SK-N-SH (cell line): ENCODE data around the gene ARID1B. TPM values are rescaled to one million over a fixed set of nuclear protein-coding genes. Genes with fewer than 3 reads are reported as not detected.

Source experiments
- CTCF ChIA-PET: fragments of 300-600, 350-600 bp; formaldehyde crosslinking; extraction: SDS; loops from one replicate; lab custom pipeline; 2021; lab: Yijun Ruan, JAX
- POLR2A ChIA-PET: fragments of 350-600 bp; sonication (Branson Sonifier 250); formaldehyde crosslinking; extraction: SDS; loops from one replicate; lab custom pipeline; 2020; ENCODE audit warnings: antibody characterized with exemption, inconsistent platforms; lab: Yijun Ruan, JAX
- DNase-seq: peaks from one replicate; pipeline ENCODE4 v3.0.0; 2012
- H2AFZ ChIP-seq: fragments of 200-600 bp; sonication (generic); 2 replicates; pipeline ENCODE4 v1.8.1; 2016; ENCODE audit warnings: antibody characterized with exemption, mild to moderate bottlenecking, low read depth
- H3F3A ChIP-seq: fragments of 200-600 bp; sonication (generic); replicated peaks from 2 replicates; pipeline ENCODE3; 2016; ENCODE audit warnings: antibody characterized with exemption, mild to moderate bottlenecking; ENCODE audit not compliant: insufficient read depth
- H3K27ac ChIP-seq, 2 experiments: fragments of 200-500 bp in 1 of 2; fragments of 200-600 bp in 1 of 2; sonication (Bioruptor generic) in 1 of 2; sonication (generic), shearing (Covaris generic) in 1 of 2; 2 replicates each; pipeline versions ENCODE4 v1.5.1 to v1.6.1; 2014 to 2016; ENCODE audit warnings: low read depth in 2 of 2, inconsistent platforms in 1 of 2, low read length in 1 of 2, mild to moderate bottlenecking in 1 of 2, mixed read lengths in 1 of 2
- H3K27me3 ChIP-seq: fragments of 200-600 bp; sonication (generic), shearing (Covaris generic); 2 replicates; pipeline ENCODE4 v1.6.1; 2016; ENCODE audit warnings: mixed run types; ENCODE audit not compliant: insufficient read depth
- H3K36me3 ChIP-seq, 2 experiments: fragments of 200-500 bp in 1 of 2; fragments of 200-600 bp in 1 of 2; sonication (Bioruptor generic) in 1 of 2; sonication (generic) in 1 of 2; replicated peaks in 1 of 2; 2 replicates each; pipeline versions ENCODE3 to v1.5.1; 2014 to 2016; ENCODE audit warnings: low read length in 1 of 2, mild to moderate bottlenecking in 1 of 2; ENCODE audit not compliant: insufficient read depth in 2 of 2, control insufficient read depth in 1 of 2
- H3K4me1 ChIP-seq, 2 experiments: fragments of 200-500 bp in 1 of 2; fragments of 200-600 bp in 1 of 2; sonication (Bioruptor generic) in 1 of 2; sonication (generic), shearing (Covaris generic) in 1 of 2; 2 replicates each; pipeline versions ENCODE4 v1.5.1 to v1.6.1; 2014 to 2016; ENCODE audit warnings: low read depth in 1 of 2, low read length in 1 of 2, mixed run types in 1 of 2; ENCODE audit not compliant: insufficient read depth in 2 of 2, control insufficient read depth in 1 of 2
- H3K4me2 ChIP-seq: fragments of 200-600 bp; sonication (generic), shearing (Covaris generic); 2 replicates; pipeline ENCODE4 v1.6.1; 2017; ENCODE audit warnings: mixed run types
- H3K4me3 ChIP-seq, 2 experiments: fragments of 200-500 bp in 1 of 2; fragments of 200-600 bp in 1 of 2; sonication (Bioruptor generic) in 1 of 2; sonication (generic), shearing (Covaris generic) in 1 of 2; 2 replicates each; pipeline versions ENCODE4 v1.5.1 to v1.8.1; 2014 to 2016; ENCODE audit warnings: low read depth in 2 of 2, inconsistent platforms in 1 of 2, low read length in 1 of 2, mild to moderate bottlenecking in 1 of 2, mixed read lengths in 1 of 2, moderate library complexity in 1 of 2
- H3K79me2 ChIP-seq: fragments of 200-600 bp; sonication (generic); 2 replicates; pipeline ENCODE4 v1.8.1; 2017; ENCODE audit warnings: mild to moderate bottlenecking; ENCODE audit not compliant: insufficient read depth
- H3K9ac ChIP-seq: fragments of 200-600 bp; sonication (generic); 2 replicates; pipeline ENCODE4 v1.6.1; 2017; ENCODE audit warnings: mixed run types
- H3K9me2 ChIP-seq: fragments of 200-600 bp; sonication (generic); 2 replicates; pipeline ENCODE4 v1.6.1; 2017; ENCODE audit warnings: mixed run types
- H3K9me3 ChIP-seq: fragments of 200-600 bp; sonication (generic); 2 replicates; pipeline ENCODE4 v1.6.1; 2017; ENCODE audit warnings: mixed run types, mild to moderate bottlenecking, moderate library complexity
- H4K20me1 ChIP-seq: fragments of 200-600 bp; sonication (generic); 2 replicates; pipeline ENCODE4 v1.6.1; 2017; ENCODE audit warnings: mild to moderate bottlenecking, mixed run types; ENCODE audit not compliant: insufficient read depth
- ELF1 ChIP-seq: IDR thresholded peaks from 2 replicates; pipeline ENCODE4 v1.4.0; 2012
- EZH2phosphoT487 ChIP-seq: fragments of 200-600 bp; sonication (generic); IDR thresholded peaks from 2 replicates; pipeline ENCODE4 v1.6.1; 2017; ENCODE audit warnings: low read depth, mixed run types, mild to moderate bottlenecking, antibody characterized with exemption, moderate library complexity, borderline replicate concordance
- GABPA ChIP-seq: IDR thresholded peaks from 2 replicates; pipeline ENCODE4 v1.4.0; 2012; ENCODE audit warnings: low read depth, mild to moderate bottlenecking
- JUND ChIP-seq: IDR thresholded peaks from 2 replicates; pipeline ENCODE4 v1.4.0; 2012
- MXI1 ChIP-seq: IDR thresholded peaks from 2 replicates; pipeline ENCODE4 v1.6.1; 2012; ENCODE audit warnings: mild to moderate bottlenecking, low read depth, low read length, improper control_type of control experiment
- NFIC ChIP-seq: IDR thresholded peaks from 2 replicates; pipeline ENCODE4 v1.4.0; 2012; ENCODE audit warnings: borderline replicate concordance
- POLR2AphosphoS5 ChIP-seq: IDR thresholded peaks from 2 replicates; pipeline ENCODE4 v1.6.1; 2012; ENCODE audit warnings: low read depth, low read length
- RAD21 ChIP-seq: IDR thresholded peaks from 2 replicates; pipeline ENCODE4 v1.6.1; 2012; ENCODE audit warnings: mild to moderate bottlenecking, low read length
- REST ChIP-seq: IDR thresholded peaks from 2 replicates; pipeline ENCODE4 v1.6.1; 2012; ENCODE audit warnings: mild to moderate bottlenecking, low read depth, low read length, moderate library complexity
- SIN3A ChIP-seq: IDR thresholded peaks from 2 replicates; pipeline ENCODE4 v1.6.1; 2012; ENCODE audit warnings: low read depth, mild to moderate bottlenecking, low read length, moderate library complexity, borderline replicate concordance
- SMC3 ChIP-seq: IDR thresholded peaks from 2 replicates; pipeline ENCODE4 v1.6.1; 2012; ENCODE audit warnings: low read depth, low read length, improper control_type of control experiment
- TAF1 ChIP-seq: IDR thresholded peaks from 2 replicates; pipeline ENCODE4 v1.6.1; 2012; ENCODE audit warnings: low read depth, mild to moderate bottlenecking, low read length, moderate library complexity, borderline replicate concordance
- TCF12 ChIP-seq: IDR thresholded peaks from 2 replicates; pipeline ENCODE4 v1.4.0; 2012
- TEAD4 ChIP-seq: IDR thresholded peaks from 2 replicates; pipeline ENCODE4 v1.4.0; 2012; ENCODE audit warnings: mild to moderate bottlenecking, borderline replicate concordance; ENCODE audit not compliant: insufficient read depth
- USF1 ChIP-seq: IDR thresholded peaks from 2 replicates; pipeline ENCODE4 v1.4.0; 2012; ENCODE audit warnings: low read depth, borderline replicate concordance
- YY1 ChIP-seq: IDR thresholded peaks from 2 replicates; pipeline ENCODE4 v1.4.0; 2012; ENCODE audit warnings: low read depth, mild to moderate bottlenecking
- WGBS: methylation state at CpG from one replicate; pipeline ENCODE4 v1.1.6; 2017; ENCODE audit warnings: low lambda C conversion rate; 5-methylcytosine and 5-hydroxymethylcytosine counted together
- polyA plus RNA-seq, 3 experiments: library from polyadenylated mRNA; depleted of rRNA; stranded (reverse); fragments of >200 nt; gene quantifications; 2 replicates each; pipeline ENCODE4 v1.2.3, GENCODE V29; 2012
- TF ChIP-seq, protein P1 (sequence below): IDR thresholded peaks from 2 replicates; pipeline ENCODE4 v1.4.0; 2012; ENCODE audit warnings: low read depth

Gene ARID1B
- polyA plus RNA-seq, 1 of the 3 experiments (the other 2 are of a cell fraction) = 13.6 TPM

- ChIA-PET POLR2A (no interaction called here), CTCF (interaction anchor here (0.6 to 1.6 kb wide), 5 partner anchors 9 to 26 kb away, joined by 3 to 5 read pairs (median 3); no protein-coding TSS in a partner anchor)
- H3K27ac ChIP-seq = no peak overlapping the region
- no peaks in the 10 kb centered on the region for H4K20me1 ChIP-seq
- H3K9me2 ChIP-seq = no peaks in the 10 kb centered on the region
- H3F3A ChIP-seq = no peaks in the 10 kb centered on the region
- H3K9me3 ChIP-seq = no peaks in the 10 kb centered on the region
- H3K4me2 ChIP-seq = no peak overlapping the region
- H3K79me2 ChIP-seq = peaks cover 3% of the 10 kb centered on the region; the same call in 1 of the 2 replicates
- H2AFZ ChIP-seq = no peak overlapping the region
- H3K4me1 ChIP-seq = peaks cover 0 to 38% of the 10 kb centered on the region in 2 experiments; a peak in 2 of 4 replicates
- 100% methylated on average over 1 of the region's 1 CpG for WGBS
- no peak overlapping the region for H3K4me3 ChIP-seq
- TF ChIP-seq REST (no peak), TAF1 (no peak), YY1 (no peak), NFIC (no peak), MXI1 (no peak), EZH2phosphoT487 (no peak), ELF1 (no peak)
- TF ChIP-seq, protein P1, sequence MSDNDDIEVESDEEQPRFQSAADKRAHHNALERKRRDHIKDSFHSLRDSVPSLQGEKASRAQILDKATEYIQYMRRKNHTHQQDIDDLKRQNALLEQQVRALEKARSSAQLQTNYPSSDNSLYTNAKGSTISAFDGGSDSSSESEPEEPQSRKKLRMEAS = no peak
- H3K9ac ChIP-seq = no peak overlapping the region
- no peaks in the 10 kb centered on the region for H3K27me3 ChIP-seq
- H3K36me3 ChIP-seq = peaks cover 14 to 31% of the 10 kb centered on the region in 2 experiments
- DNase-seq = no peak
Observed at GRCh38 chr6:157164972-157165371, 387.8 kb downstream of the ARID1B start.

DNA sequence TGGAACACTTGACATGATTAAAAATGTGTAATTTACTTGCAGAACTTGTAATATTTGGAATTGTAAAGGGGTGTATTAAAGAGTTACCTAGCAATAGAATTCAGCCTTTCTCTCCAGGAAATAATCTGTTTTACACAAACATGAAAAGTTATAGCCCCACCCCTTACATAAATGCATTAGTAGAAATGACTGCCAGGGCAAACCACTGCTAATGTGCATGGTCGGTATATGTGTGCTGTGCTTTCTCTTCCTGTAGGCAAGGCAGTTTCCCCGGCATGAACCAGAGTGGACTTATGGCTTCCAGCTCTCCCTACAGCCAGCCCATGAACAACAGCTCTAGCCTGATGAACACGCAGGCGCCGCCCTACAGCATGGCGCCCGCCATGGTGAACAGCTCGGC is 389.6 kb downstream of the ARID1B start:
- Histone ChIP-seq H3K27ac (no peak overlapping the region), H3K9me3 (no peaks in the 10 kb centered on the region), H3K27me3 (no peaks in the 10 kb centered on the region), H4K20me1 (no peaks in the 10 kb centered on the region), H3K36me3 (peaks cover 14 to 26% of the 10 kb centered on the region in 2 experiments), H3K9me2 (no peaks in the 10 kb centered on the region), H3K4me2 (no peak overlapping the region), H2AFZ (no peak overlapping the region), H3K9ac (no peak overlapping the region), H3K4me1 (peaks cover 0 to 34% of the 10 kb centered on the region in 2 experiments; a peak in 2 of 4 replicates), H3K4me3 (no peak overlapping the region), H3F3A (no peaks in the 10 kb centered on the region), H3K79me2 (peaks cover 3% of the 10 kb centered on the region; the same call in 1 of the 2 replicates)
- no peak for TF ChIP-seq TEAD4
- no peak for TF ChIP-seq GABPA
- no peak for TF ChIP-seq TAF1
- TF ChIP-seq SMC3 = no peak
- TF ChIP-seq JUND = no peak
- no peak for TF ChIP-seq USF1
- TF ChIP-seq RAD21 = no peak
- no peak for TF ChIP-seq TCF12
- no peak for TF ChIP-seq YY1
- TF ChIP-seq POLR2AphosphoS5 = no peak
- no peak for TF ChIP-seq SIN3A
- ChIA-PET POLR2A (no interaction called here), CTCF (no interaction called here)
- 100% methylated on average over 2 of the region's 8 CpGs for WGBS
- DNase-seq = no peak
